ENCODE measurements around the gene OSBPL10.

GRCh38 chr3:31673950-31674349, 307.1 kb downstream of the OSBPL10 start:
- TF ChIP-seq, protein P1, sequence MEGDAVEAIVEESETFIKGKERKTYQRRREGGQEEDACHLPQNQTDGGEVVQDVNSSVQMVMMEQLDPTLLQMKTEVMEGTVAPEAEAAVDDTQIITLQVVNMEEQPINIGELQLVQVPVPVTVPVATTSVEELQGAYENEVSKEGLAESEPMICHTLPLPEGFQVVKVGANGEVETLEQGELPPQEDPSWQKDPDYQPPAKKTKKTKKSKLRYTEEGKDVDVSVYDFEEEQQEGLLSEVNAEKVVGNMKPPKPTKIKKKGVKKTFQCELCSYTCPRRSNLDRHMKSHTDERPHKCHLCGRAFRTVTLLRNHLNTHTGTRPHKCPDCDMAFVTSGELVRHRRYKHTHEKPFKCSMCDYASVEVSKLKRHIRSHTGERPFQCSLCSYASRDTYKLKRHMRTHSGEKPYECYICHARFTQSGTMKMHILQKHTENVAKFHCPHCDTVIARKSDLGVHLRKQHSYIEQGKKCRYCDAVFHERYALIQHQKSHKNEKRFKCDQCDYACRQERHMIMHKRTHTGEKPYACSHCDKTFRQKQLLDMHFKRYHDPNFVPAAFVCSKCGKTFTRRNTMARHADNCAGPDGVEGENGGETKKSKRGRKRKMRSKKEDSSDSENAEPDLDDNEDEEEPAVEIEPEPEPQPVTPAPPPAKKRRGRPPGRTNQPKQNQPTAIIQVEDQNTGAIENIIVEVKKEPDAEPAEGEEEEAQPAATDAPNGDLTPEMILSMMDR (conservative IDR thresholded peaks at IDR 0.05 in 1 of 2, IDR thresholded peaks at IDR 0.05 in 1 of 2; ENCODE audit: extremely low read depth in 1 of 2, insufficient read depth in 1 of 2, low read depth in 1 of 2, low read length in 2 of 2): no peak
- no peak for TF ChIP-seq EZH2 (IDR thresholded peaks at IDR 0.05; ENCODE audit: borderline replicate concordance, low read length)

All from mammary epithelial cell (primary cell).